KMS-11 (cell line): ENCODE results near the gene KIF26A.

Experiments used
- H2AFZ ChIP-seq: fragments of 200-600 bp; sonication (generic); 2 replicates; pipeline ENCODE4 v1.6.1; 2016; ENCODE audit warnings: antibody characterized with exemption, mixed run types, low read depth
- H3K27ac ChIP-seq: fragments of 200-600 bp; sonication (generic); 2 replicates; pipeline ENCODE4 v1.6.1; 2016; ENCODE audit warnings: mild to moderate bottlenecking, mixed run types
- H3K27me3 ChIP-seq: fragments of 200-600 bp; sonication (generic); 2 replicates; pipeline ENCODE4 v1.6.1; 2017; ENCODE audit warnings: mild to moderate bottlenecking, low read depth, mixed run types, moderate library complexity; ENCODE audit not compliant: insufficient read depth
- H3K36me3 ChIP-seq: fragments of 200-600 bp; sonication (generic); 2 replicates; pipeline ENCODE4 v1.6.1; 2017; ENCODE audit warnings: mild to moderate bottlenecking, mixed run types; ENCODE audit not compliant: insufficient read depth
- H3K4me1 ChIP-seq: fragments of 200-600 bp; sonication (generic); 2 replicates; pipeline ENCODE4 v1.6.1; 2016; ENCODE audit warnings: mild to moderate bottlenecking, low read depth, mixed run types; ENCODE audit not compliant: poor library complexity, severe bottlenecking
- H3K4me2 ChIP-seq: fragments of 200-600 bp; sonication (generic); 2 replicates; pipeline ENCODE4 v1.7.0; 2016; ENCODE audit warnings: mild to moderate bottlenecking, mixed run types
- H3K4me3 ChIP-seq: fragments of 200-600 bp; sonication (generic); IDR thresholded peaks from 2 replicates; pipeline ENCODE4 v1.6.1; 2017; ENCODE audit warnings: low read depth, low read length, mixed read lengths; ENCODE audit not compliant: insufficient read depth
- H3K79me2 ChIP-seq: fragments of 200-600 bp; sonication (generic); 2 replicates; pipeline ENCODE4 v1.6.1; 2016; ENCODE audit warnings: low read depth, mixed run types; ENCODE audit not compliant: insufficient read depth
- H3K9ac ChIP-seq: fragments of 200-600 bp; sonication (generic); 2 replicates; pipeline ENCODE4 v1.6.1; 2016; ENCODE audit warnings: mild to moderate bottlenecking, mixed run types
- H4K20me1 ChIP-seq: fragments of 200-600 bp; sonication (generic); 2 replicates; pipeline ENCODE4 v1.6.1; 2016; ENCODE audit warnings: mild to moderate bottlenecking, mixed run types; ENCODE audit not compliant: insufficient read depth
- TF ChIP-seq, protein P1 (sequence below): fragments of 200-600 bp; sonication (generic); conservative IDR thresholded peaks from 2 replicates; pipeline ENCODE4 v1.6.1; 2017; ENCODE audit warnings: low read depth, mild to moderate bottlenecking, antibody characterized with exemption, low read length, moderate library complexity, mixed read lengths

The KIF26A gene

GRCh38 chr14:104186575-104186974 is 48.2 kb downstream of the KIF26A start:
- TF ChIP-seq, protein P1, sequence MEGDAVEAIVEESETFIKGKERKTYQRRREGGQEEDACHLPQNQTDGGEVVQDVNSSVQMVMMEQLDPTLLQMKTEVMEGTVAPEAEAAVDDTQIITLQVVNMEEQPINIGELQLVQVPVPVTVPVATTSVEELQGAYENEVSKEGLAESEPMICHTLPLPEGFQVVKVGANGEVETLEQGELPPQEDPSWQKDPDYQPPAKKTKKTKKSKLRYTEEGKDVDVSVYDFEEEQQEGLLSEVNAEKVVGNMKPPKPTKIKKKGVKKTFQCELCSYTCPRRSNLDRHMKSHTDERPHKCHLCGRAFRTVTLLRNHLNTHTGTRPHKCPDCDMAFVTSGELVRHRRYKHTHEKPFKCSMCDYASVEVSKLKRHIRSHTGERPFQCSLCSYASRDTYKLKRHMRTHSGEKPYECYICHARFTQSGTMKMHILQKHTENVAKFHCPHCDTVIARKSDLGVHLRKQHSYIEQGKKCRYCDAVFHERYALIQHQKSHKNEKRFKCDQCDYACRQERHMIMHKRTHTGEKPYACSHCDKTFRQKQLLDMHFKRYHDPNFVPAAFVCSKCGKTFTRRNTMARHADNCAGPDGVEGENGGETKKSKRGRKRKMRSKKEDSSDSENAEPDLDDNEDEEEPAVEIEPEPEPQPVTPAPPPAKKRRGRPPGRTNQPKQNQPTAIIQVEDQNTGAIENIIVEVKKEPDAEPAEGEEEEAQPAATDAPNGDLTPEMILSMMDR = no peak
- H3K4me1 ChIP-seq = no peaks in the 10 kb centered on the region

DNA sequence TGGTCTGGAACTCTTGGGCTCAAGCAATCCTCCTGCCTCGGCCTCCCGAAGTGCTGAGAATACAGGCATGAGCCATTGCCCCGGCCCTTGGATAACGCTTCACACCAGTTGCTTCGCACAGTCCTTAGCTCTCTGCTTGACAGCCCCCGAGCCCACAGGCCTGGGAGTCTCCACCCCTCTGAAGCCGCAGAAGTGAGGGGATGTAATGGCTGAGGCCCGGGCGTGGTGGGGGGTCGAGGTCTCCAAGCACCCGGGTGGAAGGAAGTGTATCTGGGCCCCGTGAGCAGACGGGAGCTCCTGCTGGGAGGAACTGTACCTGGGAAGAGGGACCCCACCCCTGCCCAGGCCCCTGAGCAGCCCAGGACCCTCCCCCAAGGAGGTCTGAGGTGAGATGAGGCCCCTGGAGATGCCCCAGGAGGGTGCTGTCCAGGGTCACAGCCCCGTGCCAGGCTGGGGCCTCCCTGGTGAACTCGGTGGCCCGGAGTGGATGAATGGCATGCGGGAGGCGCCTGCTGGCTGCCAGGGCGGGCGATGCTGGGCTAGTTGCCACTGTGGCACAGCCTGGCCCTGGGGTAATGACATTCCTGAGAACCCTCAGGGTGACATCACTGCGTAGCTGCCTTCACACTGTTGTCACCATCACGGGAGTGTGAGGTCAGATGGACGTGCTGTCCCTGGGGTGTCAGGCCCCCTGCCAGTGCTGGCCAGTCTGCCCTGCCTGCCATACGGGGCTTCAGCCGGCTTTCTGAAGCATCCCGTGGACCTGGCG is 48.9 kb downstream of the KIF26A start:
- no peaks in the 10 kb centered on the region for H3K4me1 ChIP-seq
- no peak overlapping the region for H3K9ac ChIP-seq
- no peak overlapping the region for H3K4me3 ChIP-seq
- H4K20me1 ChIP-seq = no peaks in the 10 kb centered on the region
- no peak overlapping the region for H3K4me2 ChIP-seq
- H2AFZ ChIP-seq = no peak overlapping the region
- no peak overlapping the region for H3K27ac ChIP-seq
- no peaks in the 10 kb centered on the region for H3K79me2 ChIP-seq
- peaks cover 13% of the 10 kb centered on the region; the same call in 1 of the 2 replicates for H3K27me3 ChIP-seq
- TF ChIP-seq, protein P1 = no peak
- H3K36me3 ChIP-seq = no peaks in the 10 kb centered on the region

More at GRCh38 chr14:104186575-104186974, 48.2 kb downstream of the KIF26A start:
- no peak overlapping the region for H3K9ac ChIP-seq
- H3K27me3 ChIP-seq = peaks cover 15% of the 10 kb centered on the region; the same call in 1 of the 2 replicates
- H3K36me3 ChIP-seq = no peaks in the 10 kb centered on the region
- H3K27ac ChIP-seq = no peak overlapping the region
- no peaks in the 10 kb centered on the region for H4K20me1 ChIP-seq
- H2AFZ ChIP-seq = no peak overlapping the region
- no peak overlapping the region for H3K4me3 ChIP-seq
- no peaks in the 10 kb centered on the region for H3K79me2 ChIP-seq
- H3K4me2 ChIP-seq = no peak overlapping the region

DNA sequence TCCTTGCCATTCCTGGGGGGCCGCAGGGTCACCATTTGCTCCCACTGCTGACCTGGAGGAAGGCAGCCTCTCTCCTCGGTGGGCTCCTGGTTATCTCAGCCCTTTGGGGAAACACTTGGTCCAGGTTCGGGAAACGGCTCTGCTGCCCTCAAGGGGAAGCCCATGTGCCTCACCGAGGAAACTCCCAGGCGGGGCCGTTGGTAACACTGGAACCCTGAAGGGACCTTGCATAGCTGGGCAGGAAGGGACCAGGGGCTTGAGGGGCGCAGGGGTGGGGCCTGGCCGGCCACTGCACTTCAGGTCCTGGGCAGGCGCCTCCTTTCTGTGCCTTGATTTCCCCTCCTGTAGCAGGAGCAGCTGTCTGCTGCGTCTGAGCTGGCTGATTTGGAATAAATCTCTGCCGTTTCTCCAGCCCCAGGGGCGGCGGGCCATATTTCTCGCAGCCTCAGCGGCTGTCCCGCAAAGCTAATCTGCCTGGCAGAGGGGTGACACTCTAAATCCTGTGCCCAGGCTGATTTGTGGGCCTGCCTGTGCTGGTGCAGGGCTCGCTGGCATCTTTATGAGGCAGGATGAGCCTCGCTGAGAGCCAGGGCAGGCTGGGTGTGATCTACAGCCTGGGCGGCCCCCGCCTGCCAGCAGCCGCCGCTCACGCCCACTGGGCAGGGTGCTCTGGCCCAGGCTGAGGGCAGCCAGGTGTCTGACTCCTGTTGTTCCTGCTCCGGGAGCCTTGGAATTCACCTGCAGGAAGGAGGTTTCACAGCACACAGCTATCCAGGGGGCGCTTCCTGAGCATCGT is 49.7 kb downstream of the KIF26A start:
- Histone ChIP-seq H3K79me2 (no peaks in the 10 kb centered on the region), H2AFZ (no peak overlapping the region), H4K20me1 (no peaks in the 10 kb centered on the region), H3K4me2 (no peak overlapping the region), H3K9ac (no peak overlapping the region), H3K27ac (no peak overlapping the region), H3K4me1 (no peaks in the 10 kb centered on the region), H3K27me3 (peaks cover 13% of the 10 kb centered on the region; the same call in 1 of the 2 replicates), H3K4me3 (no peak overlapping the region), H3K36me3 (no peaks in the 10 kb centered on the region)
- TF ChIP-seq, protein P1 = no peak

DNA sequence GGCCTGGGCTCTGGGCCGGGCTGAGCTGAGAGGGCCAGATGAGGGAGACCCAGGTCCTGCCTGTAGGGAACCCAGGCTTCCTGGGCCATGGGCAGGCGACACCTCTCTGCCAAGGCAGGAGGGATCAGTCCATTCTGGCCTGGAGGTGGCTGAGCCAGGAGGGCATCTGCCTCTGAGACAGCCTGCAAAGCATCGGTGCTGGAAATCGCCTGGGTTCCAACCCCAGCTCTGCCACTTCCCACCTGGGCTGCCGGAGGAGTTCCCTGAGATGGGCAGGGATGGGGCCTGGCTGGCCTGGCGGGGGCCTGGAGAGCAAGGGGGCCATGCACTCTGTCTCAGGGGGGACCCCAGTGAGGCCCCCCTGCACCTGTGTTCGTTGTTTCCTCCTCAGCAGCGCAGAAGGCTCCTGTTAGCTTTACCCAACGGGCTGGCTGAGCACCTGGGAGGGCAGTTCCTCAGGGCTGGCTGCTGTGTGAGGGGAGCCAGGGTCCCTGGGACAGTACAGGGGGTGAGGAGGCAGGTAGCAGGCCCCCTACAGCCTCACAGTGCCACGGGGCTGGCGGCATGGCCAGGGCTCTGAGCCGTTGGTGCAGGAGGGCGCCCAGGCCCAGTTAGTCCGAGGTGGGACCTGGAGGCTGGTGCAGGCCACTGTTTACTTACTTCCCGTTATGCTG is 50.5 kb downstream of the KIF26A start:
- TF ChIP-seq, protein P1 = no peak
- no peak overlapping the region for H3K9ac ChIP-seq
- no peaks in the 10 kb centered on the region for H3K4me1 ChIP-seq
- H3K4me3 ChIP-seq = no peak overlapping the region
- no peaks in the 10 kb centered on the region for H3K79me2 ChIP-seq
- no peak overlapping the region for H3K27ac ChIP-seq
- H4K20me1 ChIP-seq = no peaks in the 10 kb centered on the region
- no peak overlapping the region for H3K4me2 ChIP-seq
- peaks cover 13% of the 10 kb centered on the region; the same call in 1 of the 2 replicates for H3K27me3 ChIP-seq
- no peaks in the 10 kb centered on the region for H3K36me3 ChIP-seq
- H2AFZ ChIP-seq = no peak overlapping the region
